GM12878 (cell line): ENCODE results near the gene TRDMT1. TPM values are rescaled to one million over a fixed set of nuclear protein-coding genes. Genes with fewer than 3 reads are reported as not detected.

Experiments
- ATAC-seq: fragments of 200-7000 bp; cut with Tn5 transposase; 3 replicates; pipeline ENCODE4 v1.9.1; 2020; ENCODE audit warnings: mild to moderate bottlenecking, moderate library complexity
- BruUV-seq: library from RNA; stranded (reverse); fragments of 400-500 nt; replicated peaks from 2 replicates; lab custom pipeline; 2021; lab: Mats Ljungman, UMichigan
- CTCF ChIA-PET: fragments of 300-600 bp; sonication (Branson Sonifier 250); formaldehyde crosslinking; extraction: SDS; loops from one replicate; lab custom pipeline; 2021; ENCODE audit warnings: inconsistent platforms; lab: Yijun Ruan, JAX
- POLR2A ChIA-PET: fragments of 350-600 bp; formaldehyde crosslinking; extraction: SDS; loops from one replicate; lab custom pipeline; 2021; ENCODE audit warnings: inconsistent platforms; lab: Charles Lee
- RAD21 ChIA-PET: fragments of 300-600 bp; sonication (Branson Sonifier 250); formaldehyde crosslinking; loops from one replicate; lab custom pipeline; 2023; ENCODE audit warnings: antibody characterized with exemption; ENCODE audit not compliant: unreplicated experiment; lab: Charles Lee
- SMC1A ChIA-PET: fragments of 300-600 bp; sonication (Branson Sonifier 250); formaldehyde crosslinking; loops from one replicate; lab custom pipeline; 2023; ENCODE audit not compliant: unreplicated experiment, uncharacterized antibody; lab: Charles Lee
- DNase-seq: peaks from one replicate; pipeline ENCODE4 v3.0.0-alpha.2; 2011; ENCODE audit warnings: low read depth, low spot score
- FAIRE-seq: peaks from 3 replicates; lab custom pipeline; 2011; peaks lifted over from hg19 to GRCh38; lab: Jason Lieb, UNC
- H2AFZ ChIP-seq: 2 replicates; pipeline ENCODE4 v1.6.0; 2011; ENCODE audit warnings: low read depth, low read length, control low read depth; ENCODE audit not compliant: control insufficient read depth
- H3K27ac ChIP-seq: 2 replicates; pipeline ENCODE4 v1.5.1; 2011; ENCODE audit warnings: control low read depth; ENCODE audit not compliant: control insufficient read depth, insufficient read depth
- H3K27me3 ChIP-seq, 2 experiments: replicated peaks in 1 of 2; 2 replicates each; pipeline versions ENCODE4 v1.6.0 to v1.6.1; 2011; ENCODE audit warnings: low read length in 1 of 2; ENCODE audit not compliant: control insufficient read depth in 2 of 2, insufficient read depth in 2 of 2
- H3K36me3 ChIP-seq, 2 experiments: 2 replicates each; pipeline ENCODE4 v1.5.1; 2011; ENCODE audit warnings: low read length in 1 of 2; ENCODE audit not compliant: control insufficient read depth in 2 of 2, insufficient read depth in 2 of 2
- H3K4me1 ChIP-seq: 2 replicates; pipeline ENCODE4 v1.6.1; 2011; ENCODE audit warnings: mild to moderate bottlenecking, low read length, moderate library complexity, mixed read lengths; ENCODE audit not compliant: control insufficient read depth, insufficient read depth
- H3K4me2 ChIP-seq: 2 replicates; pipeline ENCODE4 v1.6.0; 2011; ENCODE audit warnings: control low read depth; ENCODE audit not compliant: control insufficient read depth, insufficient read depth
- H3K4me3 ChIP-seq: fragments of 200-600 bp; sonication (generic); 2 replicates; pipeline ENCODE4 v1.5.1; 2016
- H3K79me2 ChIP-seq: 2 replicates; pipeline ENCODE4 v1.6.0; 2011; ENCODE audit warnings: low read length; ENCODE audit not compliant: control insufficient read depth, insufficient read depth
- H3K9ac ChIP-seq: 2 replicates; pipeline ENCODE4 v1.8.0; 2011; ENCODE audit warnings: low read length, control low read depth, mixed read lengths; ENCODE audit not compliant: control insufficient read depth, insufficient read depth
- H3K9me3 ChIP-seq: replicated peaks from 3 replicates; pipeline ENCODE4 v1.5.1; 2011; ENCODE audit warnings: mild to moderate bottlenecking, low read length; ENCODE audit not compliant: control insufficient read depth, insufficient read depth
- H4K20me1 ChIP-seq: 2 replicates; pipeline ENCODE4 v1.6.0; 2011; ENCODE audit not compliant: control insufficient read depth, insufficient read depth
- BMI1 ChIP-seq: fragments of 450-650 bp; IDR thresholded peaks from 2 replicates; pipeline ENCODE4 v1.6.1; 2016; ENCODE audit warnings: mild to moderate bottlenecking, moderate library complexity, borderline replicate concordance
- CEBPZ ChIP-seq: fragments of 150-350 bp; IDR thresholded peaks from 2 replicates; pipeline ENCODE4 v1.6.1; 2016; ENCODE audit warnings: low read depth, low read length
- HCFC1 ChIP-seq: fragments of 150-350 bp; IDR thresholded peaks from 2 replicates; pipeline ENCODE4 v1.6.1; 2014; ENCODE audit warnings: low read length
- HDAC2 ChIP-seq: fragments of 200-600 bp; sonication (generic); IDR thresholded peaks from 2 replicates; pipeline ENCODE4 v1.6.1; 2017
- MYC ChIP-seq: IDR thresholded peaks from 2 replicates; pipeline ENCODE4 v1.6.1; 2011; ENCODE audit warnings: mild to moderate bottlenecking, low read length, moderate library complexity, inconsistent platforms; ENCODE audit not compliant: insufficient read depth, insufficient replicate concordance, insufficient read length, severe bottlenecking
- PAX8 ChIP-seq: fragments of 450-650 bp; IDR thresholded peaks from 2 replicates; pipeline ENCODE4 v1.6.1; 2017; ENCODE audit warnings: mild to moderate bottlenecking, moderate library complexity
- SIX5 ChIP-seq: IDR thresholded peaks from 2 replicates; pipeline ENCODE4 v1.6.1; 2011; ENCODE audit warnings: mild to moderate bottlenecking, low read depth, low read length, moderate library complexity; ENCODE audit not compliant: severe bottlenecking
- TCF7 ChIP-seq: IDR thresholded peaks from 2 replicates; pipeline ENCODE4 v1.6.1; 2014; ENCODE audit warnings: antibody characterized with exemption, borderline replicate concordance
- WGBS: methylation state at CpG from one replicate; pipeline ENCODE4 v1.1.6; 2016; ENCODE audit warnings: low lambda C conversion rate; ENCODE audit not compliant: insufficient replicate concordance, insufficient coverage; ENCODE audit errors: missing lambda C conversion rate; 5-methylcytosine and 5-hydroxymethylcytosine counted together
- in situ Hi-C: fragments of 300-500 bp; cut with MboI; formaldehyde crosslinking; loops from 9 replicates; pipeline ENCODE4 v1.14.3; 2018; ENCODE audit warnings: mixed read lengths
- intact Hi-C: fragments of 100-400 bp; cut with micrococcal nuclease; formaldehyde crosslinking; loops from one replicate; pipeline ENCODE4 v1.14.2; 2022; ENCODE audit not compliant: unreplicated experiment
- polyA plus RNA-seq, 11 experiments: library from polyadenylated mRNA; depleted of rRNA in 4 of 11; unstranded in 6 of 11; stranded (reverse) in 5 of 11; fragments of >200 nt; fragmentation: Nextera tagmentation in 4 of 11; fragmentation: Illumina TruSeq in 1 of 11; extraction: Ambion mirVana in 4 of 11; extraction: Trizol in 1 of 11; gene quantifications; 1 replicate in 1 of 11; 2 replicates in 10 of 11; pipeline versions ENCODE4 v1.2.1 to v1.2.3, GENCODE V29; 2011 to 2016; ENCODE audit warnings: inconsistent platforms in 2 of 11, missing spikeins in 2 of 11, low read depth in 1 of 11
- total RNA-seq, 4 experiments: library from RNA; depleted of rRNA in 3 of 4; stranded (reverse); fragments of >200 nt in 3 of 4; fragmentation: Illumina TruSeq in 1 of 4; extraction: Trizol in 1 of 4; gene quantifications; 2 replicates each; pipeline versions ENCODE4 v1.2.1 to v1.2.3, GENCODE V29; 2013 to 2021
- TF ChIP-seq, protein P1 (sequence below): IDR thresholded peaks from 2 replicates; pipeline ENCODE4 v1.6.1; 2011; ENCODE audit warnings: low read depth, low read length, improper control_type of control experiment, borderline replicate concordance
- TF ChIP-seq, protein P2 (sequence below): fragments of 450-650 bp; IDR thresholded peaks from 2 replicates; pipeline ENCODE4 v1.6.1; 2016; ENCODE audit warnings: mild to moderate bottlenecking
- TF ChIP-seq, protein P3 (sequence below), 3 experiments: IDR thresholded peaks in 2 of 3; conservative IDR thresholded peaks in 1 of 3; 2 replicates each; pipeline ENCODE4 v1.5.1; 2011; ENCODE audit warnings: low read depth in 3 of 3, low read length in 3 of 3, mild to moderate bottlenecking in 3 of 3, control low read depth in 2 of 3, moderate library complexity in 2 of 3, inconsistent platforms in 1 of 3, mixed read lengths in 1 of 3; ENCODE audit not compliant: control insufficient read depth in 2 of 3, insufficient read depth in 1 of 3; ENCODE audit errors: extremely low read depth in 1 of 3
- TF ChIP-seq, protein P4 (sequence below): fragments of 450-650 bp; IDR thresholded peaks from 2 replicates; pipeline ENCODE4 v1.6.1; 2017; ENCODE audit warnings: mild to moderate bottlenecking, moderate library complexity

The TRDMT1 gene
- total and polyA plus RNA-seq, 10 of the 15 experiments (the other 5 are each of a cell fraction or from before 2014, with no cell fraction given), result 2.3 to 9.7 (median 4.6) TPM

DNA sequence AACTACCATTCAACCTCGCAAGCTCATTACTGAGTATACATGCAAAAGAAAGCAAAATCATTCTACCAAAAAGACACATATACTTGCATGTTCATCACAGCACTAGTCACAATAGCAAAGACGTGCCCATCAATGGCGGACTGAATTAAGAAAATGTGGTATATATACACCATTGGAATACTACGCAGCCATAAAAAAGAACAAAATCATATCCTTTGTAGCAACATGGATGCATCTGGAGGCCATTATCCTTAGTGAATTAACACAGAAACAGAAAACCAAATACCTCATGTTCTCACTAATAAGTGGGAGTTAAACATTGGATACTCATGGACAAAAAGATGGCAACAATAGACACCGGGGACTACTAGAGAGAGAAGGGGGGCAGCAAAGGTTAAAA, 6.4 kb downstream of the TRDMT1 start:
- ATAC-seq (no peak), DNase-seq (no peak), FAIRE-seq (no peak)
- Histone ChIP-seq H3K79me2 (no peaks in the 10 kb centered on the region), H3K27ac (no peak overlapping the region), H2AFZ (no peak overlapping the region), H3K36me3 (no peaks in the 10 kb centered on the region), H3K9me3 (no peaks in the 10 kb centered on the region), H4K20me1 (no peaks in the 10 kb centered on the region), H3K4me3 (no peak overlapping the region), H3K9ac (no peak overlapping the region), H3K4me1 (no peaks in the 10 kb centered on the region), H3K4me2 (no peak overlapping the region), H3K27me3 (no peaks in the 10 kb centered on the region)
- 63% methylated on average over 5 of the region's 5 CpGs for WGBS
- BruUV-seq, result no TSS peak
- in situ Hi-C loops, result no loop called here
- POLR2A ChIA-PET, result no interaction called here
- SMC1A ChIA-PET, result interaction anchor here (1.3 to 2.0 kb wide), 2 partner anchors 11 to 36 kb away, joined by 3 to 5 read pairs; no protein-coding TSS in a partner anchor
- intact Hi-C loops, result no loop called here
- RAD21 ChIA-PET, result no interaction called here
- CTCF ChIA-PET, result no interaction called here
- no peak for TF ChIP-seq TCF7
- TF ChIP-seq, protein P1, sequence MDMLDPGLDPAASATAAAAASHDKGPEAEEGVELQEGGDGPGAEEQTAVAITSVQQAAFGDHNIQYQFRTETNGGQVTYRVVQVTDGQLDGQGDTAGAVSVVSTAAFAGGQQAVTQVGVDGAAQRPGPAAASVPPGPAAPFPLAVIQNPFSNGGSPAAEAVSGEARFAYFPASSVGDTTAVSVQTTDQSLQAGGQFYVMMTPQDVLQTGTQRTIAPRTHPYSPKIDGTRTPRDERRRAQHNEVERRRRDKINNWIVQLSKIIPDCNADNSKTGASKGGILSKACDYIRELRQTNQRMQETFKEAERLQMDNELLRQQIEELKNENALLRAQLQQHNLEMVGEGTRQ, result no peak
- TF ChIP-seq MYC, result no peak
- TF ChIP-seq, protein P2, sequence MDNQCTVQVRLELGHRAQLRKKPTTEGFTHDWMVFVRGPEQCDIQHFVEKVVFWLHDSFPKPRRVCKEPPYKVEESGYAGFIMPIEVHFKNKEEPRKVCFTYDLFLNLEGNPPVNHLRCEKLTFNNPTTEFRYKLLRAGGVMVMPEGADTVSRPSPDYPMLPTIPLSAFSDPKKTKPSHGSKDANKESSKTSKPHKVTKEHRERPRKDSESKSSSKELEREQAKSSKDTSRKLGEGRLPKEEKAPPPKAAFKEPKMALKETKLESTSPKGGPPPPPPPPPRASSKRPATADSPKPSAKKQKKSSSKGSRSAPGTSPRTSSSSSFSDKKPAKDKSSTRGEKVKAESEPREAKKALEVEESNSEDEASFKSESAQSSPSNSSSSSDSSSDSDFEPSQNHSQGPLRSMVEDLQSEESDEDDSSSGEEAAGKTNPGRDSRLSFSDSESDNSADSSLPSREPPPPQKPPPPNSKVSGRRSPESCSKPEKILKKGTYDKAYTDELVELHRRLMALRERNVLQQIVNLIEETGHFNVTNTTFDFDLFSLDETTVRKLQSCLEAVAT, result no peak
- TF ChIP-seq SIX5, result no peak
- TF ChIP-seq HCFC1, result no peak
- TF ChIP-seq, protein P3, sequence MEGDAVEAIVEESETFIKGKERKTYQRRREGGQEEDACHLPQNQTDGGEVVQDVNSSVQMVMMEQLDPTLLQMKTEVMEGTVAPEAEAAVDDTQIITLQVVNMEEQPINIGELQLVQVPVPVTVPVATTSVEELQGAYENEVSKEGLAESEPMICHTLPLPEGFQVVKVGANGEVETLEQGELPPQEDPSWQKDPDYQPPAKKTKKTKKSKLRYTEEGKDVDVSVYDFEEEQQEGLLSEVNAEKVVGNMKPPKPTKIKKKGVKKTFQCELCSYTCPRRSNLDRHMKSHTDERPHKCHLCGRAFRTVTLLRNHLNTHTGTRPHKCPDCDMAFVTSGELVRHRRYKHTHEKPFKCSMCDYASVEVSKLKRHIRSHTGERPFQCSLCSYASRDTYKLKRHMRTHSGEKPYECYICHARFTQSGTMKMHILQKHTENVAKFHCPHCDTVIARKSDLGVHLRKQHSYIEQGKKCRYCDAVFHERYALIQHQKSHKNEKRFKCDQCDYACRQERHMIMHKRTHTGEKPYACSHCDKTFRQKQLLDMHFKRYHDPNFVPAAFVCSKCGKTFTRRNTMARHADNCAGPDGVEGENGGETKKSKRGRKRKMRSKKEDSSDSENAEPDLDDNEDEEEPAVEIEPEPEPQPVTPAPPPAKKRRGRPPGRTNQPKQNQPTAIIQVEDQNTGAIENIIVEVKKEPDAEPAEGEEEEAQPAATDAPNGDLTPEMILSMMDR (IDR thresholded peaks at IDR 0.05 in 2 of 3, conservative IDR thresholded peaks at IDR 0.05 in 1 of 3; ENCODE audit: control insufficient read depth in 2 of 3, extremely low read depth in 1 of 3, insufficient read depth in 1 of 3, low read depth in 3 of 3, low read length in 3 of 3), result no peak
- TF ChIP-seq HDAC2, result no peak
- no peak for TF ChIP-seq BMI1
- TF ChIP-seq PAX8, result no peak
- TF ChIP-seq, protein P4, sequence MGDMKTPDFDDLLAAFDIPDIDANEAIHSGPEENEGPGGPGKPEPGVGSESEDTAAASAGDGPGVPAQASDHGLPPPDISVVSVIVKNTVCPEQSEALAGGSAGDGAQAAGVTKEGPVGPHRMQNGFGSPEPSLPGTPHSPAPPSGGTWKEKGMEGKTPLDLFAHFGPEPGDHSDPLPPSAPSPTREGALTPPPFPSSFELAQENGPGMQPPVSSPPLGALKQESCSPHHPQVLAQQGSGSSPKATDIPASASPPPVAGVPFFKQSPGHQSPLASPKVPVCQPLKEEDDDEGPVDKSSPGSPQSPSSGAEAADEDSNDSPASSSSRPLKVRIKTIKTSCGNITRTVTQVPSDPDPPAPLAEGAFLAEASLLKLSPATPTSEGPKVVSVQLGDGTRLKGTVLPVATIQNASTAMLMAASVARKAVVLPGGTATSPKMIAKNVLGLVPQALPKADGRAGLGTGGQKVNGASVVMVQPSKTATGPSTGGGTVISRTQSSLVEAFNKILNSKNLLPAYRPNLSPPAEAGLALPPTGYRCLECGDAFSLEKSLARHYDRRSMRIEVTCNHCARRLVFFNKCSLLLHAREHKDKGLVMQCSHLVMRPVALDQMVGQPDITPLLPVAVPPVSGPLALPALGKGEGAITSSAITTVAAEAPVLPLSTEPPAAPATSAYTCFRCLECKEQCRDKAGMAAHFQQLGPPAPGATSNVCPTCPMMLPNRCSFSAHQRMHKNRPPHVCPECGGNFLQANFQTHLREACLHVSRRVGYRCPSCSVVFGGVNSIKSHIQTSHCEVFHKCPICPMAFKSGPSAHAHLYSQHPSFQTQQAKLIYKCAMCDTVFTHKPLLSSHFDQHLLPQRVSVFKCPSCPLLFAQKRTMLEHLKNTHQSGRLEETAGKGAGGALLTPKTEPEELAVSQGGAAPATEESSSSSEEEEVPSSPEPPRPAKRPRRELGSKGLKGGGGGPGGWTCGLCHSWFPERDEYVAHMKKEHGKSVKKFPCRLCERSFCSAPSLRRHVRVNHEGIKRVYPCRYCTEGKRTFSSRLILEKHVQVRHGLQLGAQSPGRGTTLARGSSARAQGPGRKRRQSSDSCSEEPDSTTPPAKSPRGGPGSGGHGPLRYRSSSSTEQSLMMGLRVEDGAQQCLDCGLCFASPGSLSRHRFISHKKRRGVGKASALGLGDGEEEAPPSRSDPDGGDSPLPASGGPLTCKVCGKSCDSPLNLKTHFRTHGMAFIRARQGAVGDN, result no peak
- no peak for TF ChIP-seq CEBPZ
